ENCODE results near the gene VSTM2L.

DNA sequence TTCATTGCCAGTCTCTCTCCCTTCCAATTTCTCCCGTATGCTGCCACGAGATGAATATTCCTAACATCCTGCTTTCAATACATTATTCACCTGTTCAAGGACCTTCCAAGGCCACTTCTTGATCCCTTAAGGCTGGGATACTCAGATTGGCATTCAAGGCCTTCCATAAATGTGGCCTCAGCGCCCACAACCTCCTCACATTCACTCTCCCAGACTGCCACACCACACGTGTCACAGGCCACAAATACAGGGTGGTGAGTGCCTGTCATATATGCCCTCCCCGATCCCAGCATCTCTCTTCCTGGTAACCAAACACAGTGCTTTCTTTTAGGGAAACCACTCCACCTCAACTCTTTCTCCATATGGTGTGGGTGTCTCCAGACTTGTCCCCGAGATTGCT, 74.9 kb downstream of the VSTM2L start:
- no peak for TF ChIP-seq EZH2 (IDR thresholded peaks at IDR 0.05; ENCODE audit: low read length)
- TF ChIP-seq, protein P1, sequence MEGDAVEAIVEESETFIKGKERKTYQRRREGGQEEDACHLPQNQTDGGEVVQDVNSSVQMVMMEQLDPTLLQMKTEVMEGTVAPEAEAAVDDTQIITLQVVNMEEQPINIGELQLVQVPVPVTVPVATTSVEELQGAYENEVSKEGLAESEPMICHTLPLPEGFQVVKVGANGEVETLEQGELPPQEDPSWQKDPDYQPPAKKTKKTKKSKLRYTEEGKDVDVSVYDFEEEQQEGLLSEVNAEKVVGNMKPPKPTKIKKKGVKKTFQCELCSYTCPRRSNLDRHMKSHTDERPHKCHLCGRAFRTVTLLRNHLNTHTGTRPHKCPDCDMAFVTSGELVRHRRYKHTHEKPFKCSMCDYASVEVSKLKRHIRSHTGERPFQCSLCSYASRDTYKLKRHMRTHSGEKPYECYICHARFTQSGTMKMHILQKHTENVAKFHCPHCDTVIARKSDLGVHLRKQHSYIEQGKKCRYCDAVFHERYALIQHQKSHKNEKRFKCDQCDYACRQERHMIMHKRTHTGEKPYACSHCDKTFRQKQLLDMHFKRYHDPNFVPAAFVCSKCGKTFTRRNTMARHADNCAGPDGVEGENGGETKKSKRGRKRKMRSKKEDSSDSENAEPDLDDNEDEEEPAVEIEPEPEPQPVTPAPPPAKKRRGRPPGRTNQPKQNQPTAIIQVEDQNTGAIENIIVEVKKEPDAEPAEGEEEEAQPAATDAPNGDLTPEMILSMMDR (optimal IDR thresholded peaks at IDR 0.05 in 1 of 3, IDR thresholded peaks at IDR 0.05 in 1 of 3, conservative IDR thresholded peaks at IDR 0.05 in 1 of 3; ENCODE audit: extremely low read depth in 1 of 3, insufficient read depth in 2 of 3, low read length in 3 of 3), result no peak
